Right cardiac atrium (tissue), 5 donors: ENCODE results near the gene MRPL52. TPM values are rescaled to one million over a fixed set of nuclear protein-coding genes. Genes with fewer than 3 reads are reported as not detected.
"Not testable (repeated sequence)": the region's sequence is repeated elsewhere in the genome, so short reads cannot be mapped to it uniquely, and the experiment has no call there.

Source experiments
- ATAC-seq, 2 donors: fragments of 200-7000 bp; cut with Tn5 transposase; one replicate each; pipeline versions ENCODE4 v1.8.0 to v1.9.1; 2020; ENCODE audit warnings: moderate library complexity in 2 of 2, mild to moderate bottlenecking in 1 of 2
- DNase-seq, 3 donors: peaks; one replicate each; pipeline ENCODE4 v3.0.0-alpha.2; 2020
- H3K27ac ChIP-seq: one replicate; pipeline ENCODE4 v1.5.1; 2013; ENCODE audit warnings: mild to moderate bottlenecking, low read length, control low read depth, moderate library complexity
- H3K27me3 ChIP-seq: one replicate; pipeline ENCODE4 v1.6.1; 2013; ENCODE audit not compliant: control insufficient read depth, insufficient read depth
- H3K4me1 ChIP-seq: one replicate; pipeline ENCODE4 v1.6.1; 2013; ENCODE audit warnings: low read length; ENCODE audit not compliant: control insufficient read depth, insufficient read depth
- H3K4me3 ChIP-seq: one replicate; pipeline ENCODE4 v1.5.1; 2013; ENCODE audit warnings: low read length, control low read depth
- H3K9me3 ChIP-seq: one replicate; pipeline ENCODE4 v1.6.1; 2013; ENCODE audit warnings: low read length; ENCODE audit not compliant: control insufficient read depth
- WGBS: extraction: QIAGEN DNeasy Blood & Tissue Kit; methylation state at CpG from one replicate; pipeline ENCODE4 v1.1.7; 2013; 5-methylcytosine and 5-hydroxymethylcytosine counted together
- intact Hi-C, 4 donors: fragments of 100-400 bp; cut with DNase I; formaldehyde crosslinking; loops; one replicate each; pipeline versions ENCODE4 v1.11.0 to v1.14.0; 2022 to 2023
- polyA plus RNA-seq: library from polyadenylated mRNA; stranded (reverse); fragments of 200-250 nt; gene quantifications from one replicate; pipeline ENCODE4 v1.2.3, GENCODE V29; 2013
- total RNA-seq, 4 donors: library from RNA; stranded (reverse); fragmentation: NEBNext Ultra II Directional; extraction: Animal tissue kit (Norgen Biotek cat#: 25700); gene quantifications; one replicate each; pipeline ENCODE4 v1.2.1, GENCODE V29; 2021
- donor health status: healthy with polysubstance abuse.
- donor health status: DM: no; HTN: yes; CAD: no.
- donor health status: DM: no; HTN: no; CAD: no.
- donor health status: DM: no; HTN: yes; CAD: no; lungs with severe emphysema.
- donor health status: DM: yes; HTN: yes; CAD: no.

Gene MRPL52
- total and polyA plus RNA-seq, 5 donors: 86.2 to 115 (median 94.6) TPM

DNA sequence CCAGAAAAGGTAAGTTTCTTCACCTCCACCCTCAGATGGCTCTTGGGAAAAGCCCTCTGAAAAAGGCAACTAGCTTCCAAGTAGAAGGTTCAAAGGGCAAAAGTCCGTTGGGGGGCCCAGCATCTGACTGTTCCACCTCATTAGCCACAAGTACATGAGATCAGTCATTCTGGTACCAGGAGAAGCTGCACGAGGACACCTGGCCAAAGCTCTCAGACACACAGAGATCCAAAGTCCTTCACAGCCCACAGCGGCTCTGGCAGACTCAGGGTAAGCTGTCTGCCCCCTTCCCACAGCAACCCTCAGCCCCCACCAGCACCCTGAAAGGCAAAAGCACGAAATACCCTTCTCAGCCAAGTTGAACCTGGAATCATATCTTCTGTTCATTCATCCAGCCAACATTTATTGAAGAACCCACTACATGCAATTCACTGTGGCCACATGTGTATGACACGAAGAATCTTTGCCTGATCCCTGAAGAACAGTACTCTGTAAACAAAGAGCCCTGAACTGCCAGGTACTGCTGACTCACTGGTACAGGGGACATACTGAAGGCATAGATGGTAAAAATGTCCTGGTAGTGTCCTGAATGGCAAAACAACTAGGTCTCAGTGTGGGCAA is 33.5 kb upstream of the MRPL52 start:
- WGBS: 80% methylated on average over 5 of the region's 5 CpGs
- Histone ChIP-seq H3K4me1 (peaks cover 2% of the 10 kb centered on the region), H3K27ac (no peak overlapping the region), H3K4me3 (no peak overlapping the region), H3K9me3 (no peaks in the 10 kb centered on the region), H3K27me3 (no peaks in the 10 kb centered on the region)
- ATAC-seq: no peak
- intact Hi-C loops: no loop called here
- no peak for DNase-seq

DNA sequence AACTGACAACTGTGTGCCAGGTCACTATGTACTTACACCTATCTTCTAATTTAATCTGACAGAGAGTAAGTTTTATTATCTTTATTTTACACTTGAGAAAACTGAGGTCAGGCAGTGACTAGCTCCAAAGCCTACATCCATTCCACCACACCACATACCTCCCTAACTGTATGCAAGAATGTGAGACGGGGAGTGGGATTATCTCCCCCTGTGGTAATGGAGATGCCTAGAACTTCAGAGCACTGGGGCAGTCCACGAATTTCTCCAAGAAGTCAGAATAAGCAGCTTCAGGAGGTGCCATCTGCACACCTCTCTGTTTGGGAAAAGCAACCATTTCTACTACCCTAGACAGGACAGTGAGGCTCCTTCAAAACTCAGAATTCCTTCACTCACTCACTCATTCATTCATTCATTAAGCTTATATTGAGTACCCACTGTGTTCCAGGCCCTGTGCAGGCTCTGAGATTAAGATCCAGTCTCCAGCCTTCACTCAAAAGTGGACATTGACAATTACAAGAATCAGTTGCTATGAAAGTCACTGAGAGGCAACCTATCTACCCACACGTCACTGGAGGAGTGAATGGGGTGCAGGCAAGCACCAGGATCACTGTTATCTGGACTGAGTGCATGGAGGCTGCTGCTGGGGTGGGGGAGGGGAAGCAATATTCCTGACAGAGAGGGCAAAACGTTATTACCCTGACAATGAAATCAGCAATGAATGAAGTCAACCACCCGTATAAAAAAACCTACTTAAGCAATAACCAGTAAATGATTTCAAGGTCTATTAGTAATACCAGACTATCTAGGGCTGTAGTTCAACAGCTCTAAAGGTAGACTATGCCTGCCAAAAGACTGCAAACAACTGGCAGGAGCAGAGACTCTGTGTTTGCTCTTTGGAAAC is 32.4 kb upstream of the MRPL52 start:
- peaks cover 2% of the 10 kb centered on the region for H3K4me1 ChIP-seq
- DNase-seq: no peak
- no peaks in the 10 kb centered on the region for H3K27me3 ChIP-seq
- H3K4me3 ChIP-seq: no peak overlapping the region
- no peak for ATAC-seq
- intact Hi-C loops: no loop called here
- H3K9me3 ChIP-seq: no peaks in the 10 kb centered on the region
- H3K27ac ChIP-seq: no peak overlapping the region
- WGBS: 41% methylated on average over 5 of the region's 5 CpGs

DNA sequence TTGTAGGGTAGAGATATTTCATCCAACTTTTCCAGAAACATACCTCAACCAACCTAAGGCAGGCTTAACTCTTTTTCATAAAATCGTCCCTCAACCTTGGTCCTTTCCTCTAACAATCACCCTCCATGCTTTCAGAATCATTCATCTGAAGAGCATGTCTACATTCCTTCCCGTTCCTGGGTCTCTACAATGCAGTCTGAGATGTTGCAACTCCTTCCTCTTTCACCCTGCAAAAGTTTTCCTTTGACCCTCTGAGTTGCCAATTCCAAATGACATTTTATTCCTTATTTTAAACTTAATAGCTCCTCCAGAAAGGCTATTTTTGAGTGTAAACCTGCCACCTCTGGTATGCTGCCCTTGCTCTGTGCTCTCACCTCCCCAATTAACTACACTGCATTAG is 31.2 kb upstream of the MRPL52 start:
- 61% methylated on average over 2 of the region's 2 CpGs for WGBS
- DNase-seq: no peak
- no peaks in the 10 kb centered on the region for H3K9me3 ChIP-seq
- H3K4me3 ChIP-seq: no peak overlapping the region
- intact Hi-C loops: no loop called here
- H3K4me1 ChIP-seq: peaks cover 2% of the 10 kb centered on the region
- H3K27ac ChIP-seq: no peak overlapping the region
- ATAC-seq: no peak
- no peaks in the 10 kb centered on the region for H3K27me3 ChIP-seq

DNA sequence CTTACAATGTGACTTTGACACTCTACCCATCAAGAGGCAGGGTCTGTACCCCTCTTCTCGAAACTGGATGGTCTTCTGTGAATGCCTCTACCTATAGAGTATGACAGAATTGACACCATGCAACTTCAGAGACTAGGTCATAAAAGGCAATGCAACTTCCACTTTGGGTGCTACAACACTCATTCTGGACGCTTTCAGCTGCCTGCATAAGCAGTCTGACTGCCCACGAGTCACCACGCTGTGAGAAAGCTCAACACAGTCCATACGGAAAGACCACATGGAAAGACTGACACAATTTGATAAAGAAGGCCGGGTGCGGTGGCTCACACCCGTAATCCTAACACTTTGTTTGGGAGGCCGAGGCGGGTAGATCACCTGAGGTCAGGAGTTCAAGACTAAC is 29.3 kb upstream of the MRPL52 start:
- intact Hi-C loops: loop anchor here in 1 of 4 donors (10.0 kb wide), 1 partner anchor 396 kb away; no protein-coding TSS in a partner anchor
- no peak for DNase-seq
- no peak overlapping the region for H3K27ac ChIP-seq
- no peak for ATAC-seq
- H3K27me3 ChIP-seq: no peaks in the 10 kb centered on the region
- H3K4me1 ChIP-seq: peaks cover 2% of the 10 kb centered on the region
- WGBS: 94% methylated on average over 10 of the region's 10 CpGs
- H3K9me3 ChIP-seq: no peaks in the 10 kb centered on the region
- H3K4me3 ChIP-seq: no peak overlapping the region

DNA sequence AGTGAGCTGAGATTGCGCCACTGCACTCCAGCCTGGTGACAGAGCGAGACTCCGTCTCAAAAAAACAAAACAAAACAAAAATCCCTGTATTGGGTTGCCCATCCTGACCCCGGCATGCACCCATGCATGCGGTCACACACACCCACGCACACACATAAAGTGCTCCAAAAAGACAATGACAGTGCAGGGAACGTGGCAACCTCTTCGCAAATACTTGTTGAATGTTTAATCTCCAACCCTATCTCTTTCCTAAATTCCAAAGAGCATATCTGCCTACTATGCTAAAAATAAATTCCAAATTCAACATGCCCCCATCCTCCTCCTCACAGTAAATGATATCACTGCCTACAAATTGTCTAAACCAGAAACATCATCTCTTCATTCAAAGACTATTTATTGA is 28.0 kb upstream of the MRPL52 start:
- DNase-seq: no peak
- no peak overlapping the region for H3K4me3 ChIP-seq
- H3K4me1 ChIP-seq: peaks cover 2% of the 10 kb centered on the region
- H3K9me3 ChIP-seq: no peaks in the 10 kb centered on the region
- no peak overlapping the region for H3K27ac ChIP-seq
- H3K27me3 ChIP-seq: no peaks in the 10 kb centered on the region
- intact Hi-C loops: loop anchor here in 1 of 4 donors (10.0 kb wide), 1 partner anchor 397 kb away; no protein-coding TSS in a partner anchor
- ATAC-seq: no peak
- WGBS: 71% methylated on average over 8 of the region's 8 CpGs

DNA sequence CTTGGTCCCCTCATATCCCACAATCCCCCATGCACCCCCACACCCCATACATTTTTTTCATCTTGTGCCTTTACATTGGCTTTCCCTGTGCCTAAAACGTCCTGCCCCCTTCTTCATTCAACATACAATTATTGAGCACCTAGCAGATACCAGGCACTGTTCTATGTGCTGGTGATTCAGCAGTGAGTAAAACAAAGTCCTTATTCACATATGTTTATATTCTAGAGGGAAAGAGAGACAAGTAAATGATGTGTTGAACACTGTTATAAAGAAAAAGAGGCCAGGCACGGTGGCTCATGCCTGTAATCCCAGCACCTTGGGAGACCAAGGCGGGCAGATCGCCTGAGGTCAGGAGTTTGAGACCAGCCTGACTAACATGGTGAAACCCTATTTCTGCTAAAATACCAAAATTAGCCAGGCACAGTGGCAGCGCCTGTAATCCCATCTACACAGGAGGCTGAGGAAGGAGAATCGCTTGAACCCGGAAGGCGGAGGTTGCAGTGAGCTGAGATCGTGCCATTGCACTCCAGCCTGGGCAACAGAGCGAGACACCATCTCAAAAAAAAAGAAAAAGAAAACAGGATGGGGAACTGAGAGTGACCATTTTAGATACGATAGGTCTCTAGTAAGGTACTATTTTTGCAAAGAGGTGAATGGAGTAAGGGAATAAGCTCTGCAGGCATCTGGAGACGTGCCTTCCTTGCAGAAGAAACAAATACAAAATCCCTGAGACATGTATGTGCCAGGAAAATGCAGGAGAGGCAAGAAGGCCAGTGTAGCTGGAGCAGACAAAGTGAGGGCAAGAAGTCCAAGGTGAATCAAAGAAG is 26.6 kb upstream of the MRPL52 start:
- H3K27me3 ChIP-seq: no peaks in the 10 kb centered on the region
- no peak for ATAC-seq

DNA sequence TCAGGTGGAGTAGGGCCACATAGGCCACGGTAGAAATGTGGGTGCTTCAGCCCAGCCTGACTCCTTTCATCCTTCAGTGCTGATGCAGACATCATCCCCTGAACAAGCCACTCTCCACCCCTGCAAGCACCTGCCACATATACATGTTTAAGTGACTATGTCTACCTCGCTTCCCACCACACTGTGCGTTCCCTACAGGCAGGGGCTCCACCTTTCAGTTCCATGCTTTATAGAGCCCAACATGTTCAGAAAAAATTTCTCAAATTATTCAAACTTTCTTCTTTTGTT is 26.1 kb upstream of the MRPL52 start:
- Histone ChIP-seq H3K27ac (no peak overlapping the region), H3K9me3 (no peaks in the 10 kb centered on the region), H3K4me1 (no peaks in the 10 kb centered on the region), H3K4me3 (no peak overlapping the region), H3K27me3 (no peaks in the 10 kb centered on the region)
- intact Hi-C loops: loop anchor here in 1 of 4 donors (10.0 kb wide), 1 partner anchor 399 kb away; no protein-coding TSS in a partner anchor
- WGBS: 87% methylated on average over 3 of the region's 3 CpGs
- ATAC-seq (no peak), DNase-seq (no peak)

More for the DNA sequence above, 26.6 kb upstream of the MRPL52 start:
- H3K27ac ChIP-seq: no peak overlapping the region
- H3K9me3 ChIP-seq: no peaks in the 10 kb centered on the region
- intact Hi-C loops: loop anchor here in 1 of 4 donors (10.0 kb wide), 1 partner anchor 398 kb away; no protein-coding TSS in a partner anchor
- no peak for DNase-seq
- no peak overlapping the region for H3K4me3 ChIP-seq
- H3K4me1 ChIP-seq: no peaks in the 10 kb centered on the region
- WGBS: 85% methylated on average over 12 of the region's 12 CpGs

DNA sequence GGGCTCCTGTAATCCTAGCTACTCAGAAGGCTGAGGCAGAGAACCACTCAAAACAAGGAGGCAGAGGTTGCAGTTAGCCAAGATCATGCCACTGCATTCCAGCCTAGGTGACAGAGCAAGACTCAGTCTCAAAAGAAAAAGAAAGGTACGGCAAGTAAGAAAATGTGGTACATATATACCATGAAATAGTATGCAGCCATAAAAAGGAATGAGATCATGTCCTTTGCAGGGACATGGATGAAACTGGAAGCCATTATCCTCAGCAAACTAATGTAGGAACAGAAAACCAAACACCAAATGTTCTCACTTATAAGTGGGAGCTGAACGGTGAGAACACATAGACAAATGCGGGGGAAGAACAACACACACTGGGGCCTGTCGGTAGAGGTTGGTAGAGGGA is 24.5 kb upstream of the MRPL52 start:
- not testable (repeated sequence) for H3K4me3 ChIP-seq, H3K9me3 ChIP-seq, H3K27me3 ChIP-seq, DNase-seq, H3K4me1 ChIP-seq, H3K27ac ChIP-seq, ATAC-seq
- WGBS: 88% methylated on average over 4 of the region's 4 CpGs
- intact Hi-C loops: loop anchor here in 1 of 4 donors (10.0 kb wide), 1 partner anchor 400 kb away; no protein-coding TSS in a partner anchor

DNA sequence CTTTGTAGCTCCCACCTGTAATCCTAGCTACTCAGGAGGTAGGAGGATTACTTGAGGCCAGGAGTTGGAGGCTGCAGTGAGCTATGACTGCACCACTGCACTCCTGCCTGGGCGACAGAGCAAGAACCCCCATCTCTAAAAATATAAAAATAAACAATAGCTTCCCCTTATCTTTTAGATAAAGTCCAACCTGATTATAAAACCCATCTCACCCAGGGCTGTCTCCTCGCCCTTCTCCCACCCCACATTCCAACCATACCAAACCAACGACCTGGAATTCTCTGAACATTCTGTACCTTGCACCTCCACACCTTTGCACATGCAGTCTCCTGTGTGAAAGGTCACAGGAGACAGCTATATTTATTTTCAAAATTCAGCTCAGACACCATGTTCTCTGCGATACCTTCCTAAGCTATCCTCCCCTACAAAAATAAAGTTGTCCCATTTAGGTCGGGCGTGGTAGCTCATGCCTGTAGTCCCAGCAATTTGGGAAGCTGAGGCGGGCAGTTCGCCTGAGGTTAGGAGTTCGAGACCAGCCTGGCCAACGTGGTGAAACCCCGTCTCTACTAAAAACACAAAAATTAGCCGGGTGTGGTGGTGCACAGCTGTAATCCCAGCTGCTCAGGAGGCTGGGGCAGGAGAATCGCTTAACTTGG is 22.1 kb upstream of the MRPL52 start:
- DNase-seq (no peak), ATAC-seq (no peak)
- Histone ChIP-seq H3K4me1 (no peaks in the 10 kb centered on the region), H3K27ac (no peak overlapping the region), H3K9me3 (no peaks in the 10 kb centered on the region), H3K27me3 (no peaks in the 10 kb centered on the region), H3K4me3 (no peak overlapping the region)
- WGBS: 77% methylated on average over 13 of the region's 13 CpGs
- intact Hi-C loops: loop anchor here in 1 of 4 donors (10.0 kb wide), 1 partner anchor 403 kb away; no protein-coding TSS in a partner anchor

DNA sequence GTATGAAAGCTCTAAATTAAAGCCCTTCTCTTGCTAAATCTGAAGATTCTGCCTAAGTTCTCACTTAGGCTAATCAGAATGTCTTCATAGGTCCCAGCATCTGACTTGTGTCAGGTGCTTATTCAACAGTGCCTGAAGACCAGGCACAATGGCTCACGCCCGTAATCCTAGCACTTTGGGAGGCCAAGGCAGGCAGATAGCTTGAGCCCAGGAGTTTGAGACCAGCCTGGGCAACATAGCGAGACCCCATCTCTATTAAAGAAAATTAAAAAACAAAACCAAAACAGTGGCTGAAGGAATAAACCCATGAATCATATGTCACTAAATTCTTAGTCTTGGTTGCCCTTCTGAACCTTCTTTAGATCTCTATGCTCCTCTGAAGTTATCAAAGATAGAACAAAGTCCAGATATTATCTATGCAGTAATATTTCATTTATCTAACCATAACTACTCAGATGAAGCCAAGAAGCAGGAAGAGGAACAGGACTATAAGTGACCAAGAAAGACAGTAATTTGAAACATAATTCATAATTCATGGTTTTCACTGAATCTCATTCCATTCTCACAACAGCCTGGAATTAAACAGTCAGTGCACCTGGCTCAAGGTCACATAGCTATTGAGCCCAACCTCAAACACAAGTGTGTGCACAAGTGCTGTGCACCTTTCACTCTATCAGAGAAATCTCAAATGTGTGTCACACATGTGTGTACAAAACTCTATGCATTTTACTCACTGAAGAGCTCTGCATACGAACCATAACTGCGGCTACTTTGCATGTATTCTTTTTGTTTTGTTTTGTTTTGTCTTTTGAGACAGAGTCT is 21.1 kb upstream of the MRPL52 start:
- intact Hi-C loops: loop anchor here in 1 of 4 donors (10.0 kb wide), 1 partner anchor 404 kb away; no protein-coding TSS in a partner anchor
- Histone ChIP-seq H3K4me1 (no peaks in the 10 kb centered on the region), H3K27ac (no peak overlapping the region), H3K27me3 (no peaks in the 10 kb centered on the region), H3K4me3 (no peak overlapping the region), H3K9me3 (no peaks in the 10 kb centered on the region)
- DNase-seq (no peak), ATAC-seq (no peak)
- WGBS: 93% methylated on average over 5 of the region's 5 CpGs
